ENCODE measurements around the gene DIAPH2. TPM values are rescaled to one million over a fixed set of nuclear protein-coding genes. Genes with fewer than 3 reads are reported as not detected.

DIAPH2 gene
- total RNA-seq, 4 donors from 2014 or later = 36.6 to 78.3 (median 41.4) TPM

DNA sequence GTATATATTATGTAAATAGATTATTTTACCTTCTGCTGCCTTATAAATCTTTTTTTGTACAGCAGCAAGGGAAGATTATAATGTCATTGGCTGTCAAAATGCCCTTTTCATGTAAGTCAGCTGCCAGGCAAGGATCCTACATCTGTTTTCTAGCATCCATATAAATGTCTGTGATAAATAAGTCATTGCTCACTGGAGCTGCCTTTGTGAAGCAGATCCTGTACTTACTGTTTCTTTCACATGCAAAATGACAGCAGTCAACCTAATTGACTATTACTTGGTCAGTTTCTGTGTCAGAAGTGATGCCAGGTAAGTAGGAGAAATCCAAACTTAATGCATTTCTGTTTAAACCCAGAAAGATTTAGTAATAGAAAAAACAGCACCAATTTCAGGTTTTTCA lies 819.8 kb downstream of the DIAPH2 start:
- ATAC-seq (ENCODE audit: low FRiP score) = no peak
- DNase-seq (ENCODE audit: low spot score) = no peak
- TF ChIP-seq, protein P1, sequence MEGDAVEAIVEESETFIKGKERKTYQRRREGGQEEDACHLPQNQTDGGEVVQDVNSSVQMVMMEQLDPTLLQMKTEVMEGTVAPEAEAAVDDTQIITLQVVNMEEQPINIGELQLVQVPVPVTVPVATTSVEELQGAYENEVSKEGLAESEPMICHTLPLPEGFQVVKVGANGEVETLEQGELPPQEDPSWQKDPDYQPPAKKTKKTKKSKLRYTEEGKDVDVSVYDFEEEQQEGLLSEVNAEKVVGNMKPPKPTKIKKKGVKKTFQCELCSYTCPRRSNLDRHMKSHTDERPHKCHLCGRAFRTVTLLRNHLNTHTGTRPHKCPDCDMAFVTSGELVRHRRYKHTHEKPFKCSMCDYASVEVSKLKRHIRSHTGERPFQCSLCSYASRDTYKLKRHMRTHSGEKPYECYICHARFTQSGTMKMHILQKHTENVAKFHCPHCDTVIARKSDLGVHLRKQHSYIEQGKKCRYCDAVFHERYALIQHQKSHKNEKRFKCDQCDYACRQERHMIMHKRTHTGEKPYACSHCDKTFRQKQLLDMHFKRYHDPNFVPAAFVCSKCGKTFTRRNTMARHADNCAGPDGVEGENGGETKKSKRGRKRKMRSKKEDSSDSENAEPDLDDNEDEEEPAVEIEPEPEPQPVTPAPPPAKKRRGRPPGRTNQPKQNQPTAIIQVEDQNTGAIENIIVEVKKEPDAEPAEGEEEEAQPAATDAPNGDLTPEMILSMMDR (IDR thresholded peaks at IDR 0.05) = no peak

DNA sequence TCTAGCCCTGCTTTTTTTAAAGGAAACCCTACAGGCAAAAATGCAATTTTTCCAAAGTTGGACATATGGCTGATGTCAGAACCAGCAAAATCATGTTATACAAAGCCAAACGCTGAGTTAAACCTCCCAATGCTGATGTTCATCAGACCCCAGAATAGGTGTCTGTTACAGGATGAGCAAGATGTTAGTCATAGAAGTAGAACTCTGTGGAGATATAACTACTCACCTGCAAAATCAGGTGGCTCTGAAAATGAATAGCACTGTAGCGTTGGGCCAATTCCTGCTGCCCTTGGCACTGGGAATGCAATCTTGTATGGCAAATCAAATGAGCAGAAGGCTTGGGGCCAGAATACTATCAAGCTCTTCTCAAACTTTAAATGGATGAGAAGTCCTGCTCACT lies 833.1 kb downstream of the DIAPH2 start:
- ATAC-seq (ENCODE audit: low FRiP score) (no peak), DNase-seq (ENCODE audit: low spot score) (no peak)
- TF ChIP-seq, protein P1 (IDR thresholded peaks at IDR 0.05) = no peak

DNA sequence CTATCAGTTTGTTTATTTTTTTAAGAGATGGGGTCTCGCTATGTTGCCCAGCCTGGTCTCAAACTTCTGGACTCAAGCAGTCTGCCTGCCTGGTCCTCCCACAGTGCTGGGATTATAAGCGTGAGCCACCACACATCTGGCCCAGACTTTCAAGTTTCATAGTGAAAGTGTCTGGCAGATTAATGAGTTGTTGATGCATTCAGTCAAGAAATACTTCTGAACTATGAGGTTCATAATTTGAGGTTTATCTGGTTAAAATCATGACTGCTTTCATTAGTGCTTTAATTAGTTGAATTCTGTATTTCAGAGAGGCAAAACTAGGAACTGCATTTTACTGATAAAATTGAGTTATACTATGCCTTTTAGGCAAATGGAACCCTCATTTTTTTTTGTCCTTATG lies 837.7 kb downstream of the DIAPH2 start:
- no peak for ATAC-seq (ENCODE audit: low FRiP score)
- DNase-seq (ENCODE audit: low spot score) = no peak
- TF ChIP-seq, protein P1 (IDR thresholded peaks at IDR 0.05) = no peak

DNA sequence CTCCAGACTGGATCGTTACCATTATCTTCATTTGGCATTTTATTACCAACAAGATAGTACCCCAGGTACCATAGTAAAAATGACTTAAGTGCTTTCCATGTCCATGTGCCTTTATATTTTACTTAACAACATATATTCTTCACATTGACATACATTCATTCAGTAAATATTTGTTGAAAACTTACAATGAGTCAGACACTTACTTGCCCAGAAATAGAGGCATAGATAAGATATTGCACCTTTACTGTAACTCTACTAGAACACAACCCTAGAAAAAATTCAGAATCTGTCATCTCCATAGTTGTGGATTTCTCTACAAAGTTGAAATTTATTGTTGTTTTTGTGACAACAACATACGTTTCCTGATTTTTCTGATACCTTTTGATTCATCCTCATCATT lies 839.7 kb downstream of the DIAPH2 start:
- ATAC-seq (ENCODE audit: low FRiP score) = no peak
- no peak for DNase-seq (ENCODE audit: low spot score)
- TF ChIP-seq, protein P1 (IDR thresholded peaks at IDR 0.05) = no peak

- TF ChIP-seq, protein P1 (IDR thresholded peaks at IDR 0.05) = no peak
- ATAC-seq (ENCODE audit: low FRiP score) (no peak), DNase-seq (ENCODE audit: low spot score) (no peak)
Observed at GRCh38 chrX:97524997-97525396, 840.4 kb downstream of the DIAPH2 start.

DNA sequence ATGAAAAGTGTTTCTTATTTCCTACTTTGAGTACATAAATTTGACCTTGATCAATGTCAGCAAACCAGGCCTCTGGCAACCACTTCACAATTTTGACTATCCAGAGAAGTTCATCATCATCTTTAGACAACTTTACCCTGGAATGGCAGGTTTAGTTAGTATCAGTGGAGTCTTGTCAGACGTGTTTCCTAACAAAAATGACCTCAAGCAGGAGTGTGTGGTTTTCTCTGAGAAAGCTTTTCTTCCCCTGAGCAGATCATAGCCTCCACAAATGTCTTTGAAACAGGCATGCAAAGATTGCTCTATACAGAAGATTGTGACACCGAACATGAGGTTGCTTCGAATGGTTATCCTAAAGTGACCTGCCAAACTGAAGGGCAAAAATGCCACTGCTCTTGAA lies 841.3 kb downstream of the DIAPH2 start:
- no peak for DNase-seq (ENCODE audit: low spot score)
- no peak for ATAC-seq (ENCODE audit: low FRiP score)
- TF ChIP-seq, protein P1 (IDR thresholded peaks at IDR 0.05) = no peak

DNA sequence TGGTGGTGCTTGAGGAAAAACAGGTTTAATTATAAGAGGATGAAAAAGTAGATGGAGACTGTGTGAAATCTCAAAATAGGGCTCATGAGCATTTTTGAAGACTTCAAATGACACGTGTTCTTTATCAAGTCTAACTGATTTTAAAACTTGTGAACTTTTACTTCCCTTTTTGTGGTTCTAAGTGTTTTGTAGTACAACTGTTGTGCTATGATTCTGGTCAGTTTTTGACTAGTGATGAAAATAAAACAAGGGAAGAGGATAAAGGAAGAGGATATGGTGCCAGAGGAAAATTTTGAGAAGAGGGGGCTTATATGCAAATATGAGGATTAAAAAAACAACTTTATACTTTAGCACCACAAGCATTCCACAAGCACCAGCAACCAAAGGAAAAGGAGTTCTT lies 843.1 kb downstream of the DIAPH2 start:
- no peak for ATAC-seq (ENCODE audit: low FRiP score)
- no peak for DNase-seq (ENCODE audit: low spot score)
- TF ChIP-seq, protein P1 (IDR thresholded peaks at IDR 0.05) = no peak
